GM12875 (cell line): ENCODE results near the gene HERC5.
A peak's percentile ranks its signal among the peaks of the same experiment; 100 is the strongest.

Experiments used
- H3K4me3 ChIP-seq: one replicate; pipeline ENCODE4 v1.5.1; 2011; ENCODE audit warnings: low read depth, low read length, control low read depth
- TF ChIP-seq, protein P1 (sequence below): IDR thresholded peaks from 2 replicates; pipeline ENCODE4 v1.5.1; 2011; ENCODE audit warnings: low read depth, mild to moderate bottlenecking, control low read depth, inconsistent platforms, low read length, moderate library complexity, borderline replicate concordance; ENCODE audit not compliant: insufficient read depth

The HERC5 gene

DNA sequence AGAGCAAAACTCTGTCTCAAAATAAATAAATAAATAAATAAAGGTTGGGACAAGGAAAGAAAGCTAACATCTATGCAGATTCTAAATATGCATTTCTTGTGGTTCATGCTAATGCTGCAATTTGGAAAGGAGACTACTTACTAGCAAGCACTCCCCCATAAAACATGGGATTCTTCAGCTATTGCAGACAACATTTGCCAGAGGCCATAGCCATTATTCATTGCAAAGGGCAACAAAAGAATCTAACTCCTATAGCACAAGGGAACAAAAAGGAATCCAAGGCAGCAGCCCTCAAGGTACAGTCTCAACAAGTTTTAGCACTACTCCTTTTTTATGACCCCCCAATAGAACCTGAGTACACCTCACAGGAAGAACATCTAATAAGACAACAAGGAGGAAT is 8.0 kb upstream of the HERC5 start:
- TF ChIP-seq, protein P1, sequence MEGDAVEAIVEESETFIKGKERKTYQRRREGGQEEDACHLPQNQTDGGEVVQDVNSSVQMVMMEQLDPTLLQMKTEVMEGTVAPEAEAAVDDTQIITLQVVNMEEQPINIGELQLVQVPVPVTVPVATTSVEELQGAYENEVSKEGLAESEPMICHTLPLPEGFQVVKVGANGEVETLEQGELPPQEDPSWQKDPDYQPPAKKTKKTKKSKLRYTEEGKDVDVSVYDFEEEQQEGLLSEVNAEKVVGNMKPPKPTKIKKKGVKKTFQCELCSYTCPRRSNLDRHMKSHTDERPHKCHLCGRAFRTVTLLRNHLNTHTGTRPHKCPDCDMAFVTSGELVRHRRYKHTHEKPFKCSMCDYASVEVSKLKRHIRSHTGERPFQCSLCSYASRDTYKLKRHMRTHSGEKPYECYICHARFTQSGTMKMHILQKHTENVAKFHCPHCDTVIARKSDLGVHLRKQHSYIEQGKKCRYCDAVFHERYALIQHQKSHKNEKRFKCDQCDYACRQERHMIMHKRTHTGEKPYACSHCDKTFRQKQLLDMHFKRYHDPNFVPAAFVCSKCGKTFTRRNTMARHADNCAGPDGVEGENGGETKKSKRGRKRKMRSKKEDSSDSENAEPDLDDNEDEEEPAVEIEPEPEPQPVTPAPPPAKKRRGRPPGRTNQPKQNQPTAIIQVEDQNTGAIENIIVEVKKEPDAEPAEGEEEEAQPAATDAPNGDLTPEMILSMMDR = no peak
- H3K4me3 ChIP-seq = no peak overlapping the region

DNA sequence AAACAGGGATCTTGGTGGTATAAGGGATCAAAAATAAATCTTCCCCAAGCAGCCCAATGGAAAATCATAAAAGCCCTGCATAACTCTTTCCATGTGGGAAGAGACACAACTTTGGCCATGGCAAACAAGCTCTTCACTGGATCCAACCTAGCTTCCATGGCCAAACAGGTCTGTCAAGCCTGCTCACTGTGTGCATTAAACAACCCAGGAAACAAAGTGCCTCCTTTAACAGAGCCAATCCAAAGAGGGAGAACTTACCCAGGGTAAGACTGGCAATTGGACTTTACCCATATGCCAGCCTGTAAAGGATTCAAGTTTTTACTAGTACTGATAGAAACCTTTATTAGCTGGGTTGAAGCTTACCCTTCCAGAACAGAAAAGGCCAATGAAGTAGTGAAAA is 7.6 kb upstream of the HERC5 start:
- TF ChIP-seq, protein P1 = no peak
- no peak overlapping the region for H3K4me3 ChIP-seq

DNA sequence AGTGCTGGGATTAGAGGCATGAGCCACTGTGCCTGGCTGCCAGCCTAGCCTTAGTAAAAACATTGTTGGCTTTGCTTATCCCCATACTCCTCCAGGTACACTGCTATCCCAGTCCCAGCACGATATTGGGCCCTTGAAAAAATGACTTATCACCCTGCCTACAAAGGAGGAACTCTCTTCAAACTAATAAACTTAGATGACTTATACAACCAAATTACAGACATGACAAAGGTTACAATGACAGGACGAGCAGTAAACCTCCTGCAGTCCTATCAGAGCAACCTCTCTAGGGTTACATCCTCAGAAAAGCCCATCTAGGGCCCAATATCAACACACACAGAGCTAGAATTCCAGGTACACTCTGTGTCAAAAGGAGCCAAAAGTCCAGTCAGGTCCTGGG is 5.7 kb upstream of the HERC5 start:
- TF ChIP-seq, protein P1 = no peak
- no peak overlapping the region for H3K4me3 ChIP-seq

DNA sequence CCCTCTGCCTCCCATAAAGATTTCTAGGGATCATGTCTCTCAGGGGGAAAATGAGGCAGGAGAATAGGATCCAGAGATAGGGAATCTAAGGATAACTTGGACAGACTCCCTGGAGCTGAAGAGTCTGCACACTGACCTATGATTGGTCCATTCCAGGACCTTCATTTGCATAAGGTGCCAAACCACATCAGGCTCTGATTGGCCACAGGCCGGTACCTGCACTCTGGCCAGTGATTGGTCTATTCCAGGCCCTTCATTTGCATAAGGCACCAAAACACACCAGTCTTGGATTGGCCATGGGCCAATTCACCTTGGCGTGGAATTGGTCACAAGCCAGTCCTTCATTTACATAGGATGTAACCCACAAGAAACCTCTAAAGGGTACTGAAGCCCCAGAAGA is 4.0 kb upstream of the HERC5 start:
- TF ChIP-seq, protein P1 = no peak
- no peak overlapping the region for H3K4me3 ChIP-seq

DNA sequence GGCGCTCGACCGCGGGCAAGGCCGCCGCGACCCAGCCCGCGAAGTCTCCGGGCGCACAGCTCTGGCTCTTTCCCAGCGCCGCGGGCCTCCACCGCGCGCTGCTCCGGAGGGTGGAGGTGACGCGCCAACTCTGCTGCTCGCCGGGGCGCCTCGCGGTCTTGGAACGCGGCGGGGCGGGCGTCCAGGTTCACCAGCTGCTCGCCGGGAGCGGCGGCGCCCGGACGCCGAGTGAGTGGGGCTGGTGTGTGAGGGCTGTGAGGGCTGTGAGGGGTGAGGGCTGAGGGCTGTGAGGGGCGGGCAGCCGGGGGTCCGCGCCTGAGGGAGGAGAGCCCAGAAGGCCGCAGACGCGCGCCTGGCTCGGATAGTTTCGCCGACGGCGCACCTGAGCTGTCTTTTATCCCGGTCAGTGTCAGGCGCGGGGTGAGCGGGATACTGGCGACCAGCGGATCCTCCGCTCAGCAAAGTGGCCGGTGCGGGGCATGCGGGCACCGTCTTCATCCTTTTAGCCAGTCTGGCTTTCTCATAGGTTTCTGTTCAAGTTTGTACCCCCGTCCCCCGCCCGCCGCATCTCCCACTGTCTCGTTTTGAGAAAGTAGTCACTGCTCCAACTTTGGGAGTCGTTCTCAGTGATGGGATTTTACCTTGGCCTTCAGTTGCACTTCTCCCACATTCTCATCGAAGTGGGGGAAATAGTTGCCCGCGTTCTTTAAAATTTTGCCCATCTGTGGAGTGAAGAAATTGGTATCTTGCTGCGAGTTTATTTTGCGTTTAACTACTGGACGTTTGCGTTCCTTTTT is 586 bp downstream of the HERC5 start:
- TF ChIP-seq, protein P1 = no peak
- H3K4me3 ChIP-seq = peak overlapping the region; percentile 94

DNA sequence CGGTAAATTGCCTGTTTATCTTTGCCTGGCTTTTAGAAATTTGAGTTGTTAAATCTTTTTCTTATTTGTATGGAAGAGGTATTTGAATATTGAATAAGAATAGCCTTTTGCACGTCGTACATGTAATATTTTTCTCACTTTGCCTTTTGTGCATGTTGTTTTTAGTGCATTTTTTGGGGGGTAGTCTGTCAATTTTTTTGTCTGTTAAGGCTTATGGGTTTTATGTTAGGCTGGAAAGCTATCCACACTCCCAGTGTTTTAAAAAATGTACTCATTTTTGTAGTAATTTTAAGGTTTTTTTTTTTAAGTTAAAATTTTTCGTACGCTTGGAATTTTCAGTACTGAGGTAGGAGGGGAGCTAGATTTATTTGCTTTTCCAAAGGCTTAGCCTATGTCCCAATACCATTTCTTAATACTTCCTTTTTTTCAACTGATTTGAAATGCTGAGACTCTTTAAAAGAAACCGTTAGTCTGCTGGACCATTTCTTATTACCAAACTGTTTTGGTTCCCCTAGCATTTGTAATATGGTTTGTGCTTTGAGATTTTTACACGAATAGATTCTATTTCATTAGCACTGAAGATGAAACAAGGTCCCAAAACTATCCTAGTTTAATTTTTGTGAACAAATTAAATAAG is 1.3 kb downstream of the HERC5 start:
- no peak overlapping the region for H3K4me3 ChIP-seq
- TF ChIP-seq, protein P1 = no peak
